HepG2 (cell line): ENCODE measurements around the gene EWSR1. TPM values are rescaled to one million over a fixed set of nuclear protein-coding genes. Genes with fewer than 3 reads are reported as not detected.

Source experiments
- ADNP ChIP-seq: sonication (generic); formaldehyde crosslinking; IDR thresholded peaks from 2 replicates; pipeline ENCODE4 v1.4.0; 2020; ENCODE audit warnings: missing genetic modification reagents
- BCL6 ChIP-seq: IDR thresholded peaks from 2 replicates; pipeline ENCODE4 v1.6.1; 2016; ENCODE audit warnings: missing genetic modification reagents, missing compliant biosample characterization
- BRD4 ChIP-seq: sonication (generic); formaldehyde crosslinking; IDR thresholded peaks from 2 replicates; pipeline ENCODE4 v1.4.0; 2020; ENCODE audit warnings: missing genetic modification reagents
- CBX1 ChIP-seq: IDR thresholded peaks from one replicate; pipeline ENCODE4 v1.6.1; 2016; ENCODE audit warnings: antibody characterized with exemption, low read depth
- DMAP1 ChIP-seq: IDR thresholded peaks from 2 replicates; pipeline ENCODE4 v1.6.1; 2016
- E2F1 ChIP-seq: sonication (generic); formaldehyde crosslinking; IDR thresholded peaks from 2 replicates; pipeline ENCODE4 v1.5.0; 2020; ENCODE audit warnings: missing genetic modification reagents
- E2F2 ChIP-seq: sonication (generic); formaldehyde crosslinking; IDR thresholded peaks from 2 replicates; pipeline ENCODE4 v1.4.0; 2020; ENCODE audit warnings: missing genetic modification reagents, borderline replicate concordance
- EED ChIP-seq: sonication (generic); formaldehyde crosslinking; IDR thresholded peaks from 2 replicates; pipeline ENCODE4 v1.5.0; 2020; ENCODE audit warnings: mild to moderate bottlenecking, missing genetic modification reagents
- FOSL2 ChIP-seq: sonication (generic); formaldehyde crosslinking; IDR thresholded peaks from 2 replicates; pipeline ENCODE4 v1.4.0; 2020; ENCODE audit warnings: missing genetic modification reagents
- FOXA3 ChIP-seq: IDR thresholded peaks from 2 replicates; pipeline ENCODE4 v1.6.1; 2016; ENCODE audit warnings: missing genetic modification reagents, missing compliant biosample characterization
- GABPB1 ChIP-seq: IDR thresholded peaks from 2 replicates; pipeline ENCODE4 v1.6.1; 2016; ENCODE audit warnings: mild to moderate bottlenecking, missing genetic modification reagents, moderate library complexity, missing compliant biosample characterization
- GATAD2A ChIP-seq: IDR thresholded peaks from 2 replicates; pipeline ENCODE4 v1.6.1; 2016
- HMGXB4 ChIP-seq, 2 experiments: sonication (generic) in 1 of 2; formaldehyde crosslinking in 1 of 2; IDR thresholded peaks; 2 replicates each; pipeline versions ENCODE4 v1.4.0 to v1.6.1; 2018 to 2020; ENCODE audit warnings: missing genetic modification reagents in 2 of 2, borderline replicate concordance in 1 of 2, low read depth in 1 of 2, mild to moderate bottlenecking in 1 of 2, missing biosample characterization in 1 of 2
- KDM3A ChIP-seq: IDR thresholded peaks from 2 replicates; pipeline ENCODE4 v1.6.1; 2018; ENCODE audit warnings: low read depth, missing compliant biosample characterization
- NAIF1 ChIP-seq: sonication (generic); formaldehyde crosslinking; IDR thresholded peaks from 2 replicates; pipeline ENCODE4 v1.5.0; 2020; ENCODE audit warnings: mild to moderate bottlenecking, missing genetic modification reagents, borderline replicate concordance
- NFIC ChIP-seq: IDR thresholded peaks from 2 replicates; pipeline ENCODE4 v1.6.1; 2012; ENCODE audit warnings: mild to moderate bottlenecking, low read length, inconsistent platforms
- PHF20 ChIP-seq: sonication (generic); formaldehyde crosslinking; IDR thresholded peaks from 2 replicates; pipeline ENCODE4 v1.5.0; 2020; ENCODE audit warnings: mild to moderate bottlenecking, missing genetic modification reagents
- SOX13 ChIP-seq, 3 experiments: fragments of 450-650 bp in 1 of 3; sonication (generic) in 1 of 3; formaldehyde crosslinking in 1 of 3; IDR thresholded peaks in 2 of 3; conservative IDR thresholded peaks in 1 of 3; 2 replicates each; pipeline versions ENCODE4 v1.5.0 to v1.6.1; 2016 to 2020; ENCODE audit warnings: antibody characterized with exemption in 1 of 3, mild to moderate bottlenecking in 1 of 3, missing compliant biosample characterization in 1 of 3, missing genetic modification reagents in 1 of 3, moderate library complexity in 1 of 3
- ZBTB33 ChIP-seq: sonication (generic); formaldehyde crosslinking; IDR thresholded peaks from 2 replicates; pipeline ENCODE4 v1.4.0; 2020; ENCODE audit warnings: missing genetic modification reagents
- ZFP37 ChIP-seq: sonication (generic); formaldehyde crosslinking; IDR thresholded peaks from 2 replicates; pipeline ENCODE4 v1.4.0; 2020; ENCODE audit warnings: missing genetic modification reagents, borderline replicate concordance
- ZNF749 ChIP-seq: sonication (generic); formaldehyde crosslinking; IDR thresholded peaks from 2 replicates; pipeline ENCODE4 v1.8.0; 2022; ENCODE audit warnings: mild to moderate bottlenecking, missing genetic modification reagents, moderate library complexity, borderline replicate concordance
- ZNF777 ChIP-seq: sonication (generic); formaldehyde crosslinking; IDR thresholded peaks from 2 replicates; pipeline ENCODE4 v1.4.0; 2020; ENCODE audit warnings: missing genetic modification reagents
- ZNF891 ChIP-seq: sonication (generic); formaldehyde crosslinking; IDR thresholded peaks from 2 replicates; pipeline ENCODE4 v1.5.0; 2020; ENCODE audit warnings: mild to moderate bottlenecking, missing genetic modification reagents
- polyA plus RNA-seq, 8 experiments: library from polyadenylated mRNA; depleted of rRNA in 3 of 8; stranded (reverse) in 7 of 8; unstranded in 1 of 8; fragments of >200 nt; fragmentation: Illumina TruSeq in 4 of 8; extraction: Trizol in 4 of 8; gene quantifications; 2 replicates each; pipeline versions ENCODE4 v1.2.1 to v1.2.3, GENCODE V29; 2011 to 2016; ENCODE audit warnings: low read depth in 4 of 8, missing spikeins in 1 of 8, mixed read lengths in 1 of 8; ENCODE audit not compliant: insufficient read depth in 1 of 8
- total RNA-seq, 5 experiments: library from RNA; depleted of rRNA; stranded (reverse); fragments of >200 nt; fragmentation: Illumina TruSeq; extraction: Trizol; gene quantifications; 2 replicates each; pipeline ENCODE4 v1.2.3, GENCODE V29; 2016; ENCODE audit warnings: low read depth in 1 of 5

Gene EWSR1
- total and polyA plus RNA-seq, 2 of the 13 experiments (the other 11 are each of a cell fraction or from before 2014, with no cell fraction given) = 211 to 326 TPM

GRCh38 chr22:29334696-29335344, 66.8 kb downstream of the EWSR1 start (continued):
- no peak for TF ChIP-seq DMAP1
- no peak for TF ChIP-seq NAIF1 (CRISPR knock-in tag)
- TF ChIP-seq HMGXB4 (CRISPR knock-in tag; IDR thresholded peaks at IDR 0.05; ENCODE audit: borderline replicate concordance in 1 of 2, low read depth in 1 of 2) = no peak
- TF ChIP-seq BCL6 (CRISPR knock-in tag) = no peak
- TF ChIP-seq ZFP37 (CRISPR knock-in tag) = no peak
- TF ChIP-seq ZNF777 (CRISPR knock-in tag) = no peak
- no peak for TF ChIP-seq PHF20 (CRISPR knock-in tag)
- peak; percentile 81 for TF ChIP-seq ZBTB33 (CRISPR knock-in tag)
- TF ChIP-seq ZNF749 (CRISPR knock-in tag) = no peak
- peak; percentile 53; the same call in 1 of the 2 replicates for TF ChIP-seq FOXA3 (CRISPR knock-in tag)
- TF ChIP-seq NFIC = no peak
- TF ChIP-seq E2F1 (CRISPR knock-in tag) = no peak
- no peak for TF ChIP-seq EED (CRISPR knock-in tag)
- no peak for TF ChIP-seq ADNP (CRISPR knock-in tag)
- no peak for TF ChIP-seq E2F2
- TF ChIP-seq GATAD2A (CRISPR knock-in tag) = 0 out of 2 replicates have a peak, but pooled peaks have one; percentile 10
- TF ChIP-seq KDM3A (CRISPR knock-in tag) = no peak
- TF ChIP-seq CBX1 = no peak
- 0 out of 2 replicates have a peak, but pooled peaks have one; percentile 15 for TF ChIP-seq FOSL2 (CRISPR knock-in tag)
- no peak for TF ChIP-seq ZNF891 (CRISPR knock-in tag)
- no peak for TF ChIP-seq SOX13 (IDR thresholded peaks at IDR 0.05)
- peak in 1 of 2 experiments; percentile 14; a peak in 1 of 4 replicates for TF ChIP-seq SOX13 (CRISPR knock-in tag; conservative IDR thresholded peaks at IDR 0.05 in 1 of 2, IDR thresholded peaks at IDR 0.05 in 1 of 2)
- TF ChIP-seq BRD4 (CRISPR knock-in tag) = no peak
- TF ChIP-seq GABPB1 (CRISPR knock-in tag) = no peak
